NCI-H2227 (cell line): ENCODE data around the gene ITIH2.
"Not testable (repeated sequence)": the region's sequence is repeated elsewhere in the genome, so short reads cannot be mapped to it uniquely, and the experiment has no call there.

Experiments used
- DNase-seq: peaks from one replicate; lab custom pipeline; 2025; ENCODE audit not compliant: unreplicated experiment; lab: John Stamatoyannopoulos, UW

The ITIH2 gene

GRCh38 chr10:7703140-7703539, at the start of gene ITIH2:
TSS of gene ITIH2 (plus strand) at chr10:7703316. CDS start at chr10:7703435, 119 bp downstream.
- DNase-seq: no peak

GRCh38 chr10:7657079-7657478, 46.0 kb upstream of the ITIH2 start:
- DNase-seq: not testable (repeated sequence)

GRCh38 chr10:7657552-7657951, 45.6 kb upstream of the ITIH2 start:
- no peak for DNase-seq

GRCh38 chr10:7659560-7659959, 43.6 kb upstream of the ITIH2 start:
- no peak for DNase-seq

GRCh38 chr10:7662522-7662921, 40.6 kb upstream of the ITIH2 start:
- DNase-seq: no peak

- DNase-seq: no peak
Measured at GRCh38 chr10:7664707-7665106, 38.4 kb upstream of the ITIH2 start.

GRCh38 chr10:7665767-7666166, 37.3 kb upstream of the ITIH2 start:
- DNase-seq: no peak

- DNase-seq: no peak
Measured at GRCh38 chr10:7666253-7667023, 36.7 kb upstream of the ITIH2 start, which contains the start of gene ITIH5. TSS of gene ITIH5 (minus strand) at chr10:7666966. CDS start at chr10:7666892, 74 bp downstream.

GRCh38 chr10:7667262-7668141, 35.6 kb upstream of the ITIH2 start:
- DNase-seq: no peak

GRCh38 chr10:7670157-7670556, 33.0 kb upstream of the ITIH2 start:
- DNase-seq: no peak

- no peak for DNase-seq
Measured at GRCh38 chr10:7672341-7673134, 30.6 kb upstream of the ITIH2 start.

- no peak for DNase-seq
Measured at GRCh38 chr10:7679256-7679655, 23.9 kb upstream of the ITIH2 start.

- not testable (repeated sequence) for DNase-seq
Measured at GRCh38 chr10:7680078-7680477, 23.0 kb upstream of the ITIH2 start.

- no peak for DNase-seq
Measured at GRCh38 chr10:7686351-7687171, 16.6 kb upstream of the ITIH2 start.

- peak; percentile 64 for DNase-seq
Measured at GRCh38 chr10:7687228-7687907, 15.7 kb upstream of the ITIH2 start.

- DNase-seq: no peak
Measured at GRCh38 chr10:7689591-7689990, 13.5 kb upstream of the ITIH2 start.

GRCh38 chr10:7690885-7691597, 12.1 kb upstream of the ITIH2 start:
- not testable (repeated sequence) for DNase-seq

- DNase-seq: not testable (repeated sequence)
Measured at GRCh38 chr10:7692368-7692767, 10.7 kb upstream of the ITIH2 start.

GRCh38 chr10:7693194-7693593, 9.9 kb upstream of the ITIH2 start:
- DNase-seq: not testable (repeated sequence)
